DND-41 (cell line): ENCODE measurements around the gene ITGA11.

Experiments
- EZH2 ChIP-seq: IDR thresholded peaks from 3 replicates; pipeline ENCODE4 v1.6.1; 2012; ENCODE audit warnings: borderline replicate concordance, low read depth, mild to moderate bottlenecking, moderate library complexity, low read length, inconsistent platforms; ENCODE audit not compliant: severe bottlenecking
- TF ChIP-seq, protein P1 (sequence below): IDR thresholded peaks from 2 replicates; pipeline ENCODE4 v1.5.1; 2012; ENCODE audit warnings: borderline replicate concordance, low read length, moderate library complexity, mild to moderate bottlenecking; ENCODE audit not compliant: poor library complexity, severe bottlenecking; ENCODE audit errors: extremely low read depth

DNA sequence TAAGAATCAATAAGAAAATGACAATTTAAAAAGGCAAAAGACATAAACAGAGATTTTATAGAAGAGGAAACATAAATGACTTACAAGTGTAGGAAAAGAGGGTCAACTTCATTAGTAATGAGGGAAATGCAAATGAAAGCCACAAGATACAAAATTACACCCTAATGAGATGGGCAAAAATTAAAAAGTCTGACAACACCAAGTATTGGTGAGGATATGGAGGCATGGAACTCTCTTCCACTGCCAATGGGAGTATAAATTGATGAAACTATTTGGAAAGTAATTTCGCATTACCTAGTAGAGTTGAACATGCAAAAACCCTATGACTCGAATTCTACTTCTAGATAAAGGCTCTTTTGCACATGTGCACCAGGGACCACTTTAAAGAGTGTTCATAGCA, 28.2 kb upstream of the ITGA11 start:
- TF ChIP-seq, protein P1, sequence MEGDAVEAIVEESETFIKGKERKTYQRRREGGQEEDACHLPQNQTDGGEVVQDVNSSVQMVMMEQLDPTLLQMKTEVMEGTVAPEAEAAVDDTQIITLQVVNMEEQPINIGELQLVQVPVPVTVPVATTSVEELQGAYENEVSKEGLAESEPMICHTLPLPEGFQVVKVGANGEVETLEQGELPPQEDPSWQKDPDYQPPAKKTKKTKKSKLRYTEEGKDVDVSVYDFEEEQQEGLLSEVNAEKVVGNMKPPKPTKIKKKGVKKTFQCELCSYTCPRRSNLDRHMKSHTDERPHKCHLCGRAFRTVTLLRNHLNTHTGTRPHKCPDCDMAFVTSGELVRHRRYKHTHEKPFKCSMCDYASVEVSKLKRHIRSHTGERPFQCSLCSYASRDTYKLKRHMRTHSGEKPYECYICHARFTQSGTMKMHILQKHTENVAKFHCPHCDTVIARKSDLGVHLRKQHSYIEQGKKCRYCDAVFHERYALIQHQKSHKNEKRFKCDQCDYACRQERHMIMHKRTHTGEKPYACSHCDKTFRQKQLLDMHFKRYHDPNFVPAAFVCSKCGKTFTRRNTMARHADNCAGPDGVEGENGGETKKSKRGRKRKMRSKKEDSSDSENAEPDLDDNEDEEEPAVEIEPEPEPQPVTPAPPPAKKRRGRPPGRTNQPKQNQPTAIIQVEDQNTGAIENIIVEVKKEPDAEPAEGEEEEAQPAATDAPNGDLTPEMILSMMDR = no peak
- TF ChIP-seq EZH2 = no peak
